Hematopoietic multipotent progenitor cell (in vitro differentiated cells): ENCODE data around the gene SLC6A7. TPM values are rescaled to one million over a fixed set of nuclear protein-coding genes. Genes with fewer than 3 reads are reported as not detected.
"Not testable (repeated sequence)": the region's sequence is repeated elsewhere in the genome, so short reads cannot be mapped to it uniquely, and the experiment has no call there.

ENCODE experiments used
- DNase-seq, 3 donors: peaks; one replicate each; pipeline ENCODE4 v3.0.0-alpha.2; 2011 to 2015; ENCODE audit warnings: low read depth in 2 of 3, low spot score in 2 of 3
- total RNA-seq: library from RNA; depleted of rRNA; stranded (reverse); fragments of >200 nt; gene quantifications from one replicate; pipeline ENCODE4 v1.2.3, GENCODE V29; 2012

Gene SLC6A7
- total RNA-seq, 1 donor, result under 0.01 TPM

DNA sequence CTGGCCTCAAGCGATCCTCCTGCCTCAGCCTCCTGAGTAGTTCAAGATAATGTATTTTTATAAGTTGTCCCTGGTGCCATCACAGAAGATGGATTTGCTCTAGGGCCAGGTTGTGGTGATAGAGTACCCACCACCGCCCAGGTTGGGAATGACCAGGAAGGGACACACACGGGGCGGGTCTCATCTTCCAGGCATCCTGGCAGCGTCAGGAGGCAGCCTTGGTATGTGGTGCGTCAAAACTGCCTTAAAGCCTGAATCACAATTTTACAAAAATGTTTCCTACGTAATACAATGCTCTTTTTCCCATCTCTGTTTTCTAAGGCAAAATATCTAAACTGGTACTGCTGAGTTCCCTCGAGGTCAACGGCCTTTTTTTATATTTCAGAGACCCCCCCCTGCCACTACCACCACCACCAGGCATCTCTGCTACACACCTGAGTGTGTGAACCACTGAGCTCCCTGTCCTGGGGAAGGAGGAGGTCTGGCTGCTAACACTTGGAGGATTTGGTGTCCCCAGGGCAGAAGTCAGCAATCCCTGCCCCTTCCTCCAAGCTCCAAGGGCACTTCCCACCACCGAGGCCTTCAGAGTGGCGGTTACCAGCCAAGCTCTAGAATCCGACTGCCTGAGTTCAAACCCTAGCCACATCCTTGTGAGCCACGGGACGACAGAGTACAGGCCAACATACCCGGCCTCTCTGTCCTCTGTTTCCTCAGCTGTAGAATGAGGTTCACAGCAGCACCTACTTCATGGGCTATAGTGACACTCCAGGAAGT, 47.3 kb downstream of the SLC6A7 start:
- no peak for DNase-seq

DNA sequence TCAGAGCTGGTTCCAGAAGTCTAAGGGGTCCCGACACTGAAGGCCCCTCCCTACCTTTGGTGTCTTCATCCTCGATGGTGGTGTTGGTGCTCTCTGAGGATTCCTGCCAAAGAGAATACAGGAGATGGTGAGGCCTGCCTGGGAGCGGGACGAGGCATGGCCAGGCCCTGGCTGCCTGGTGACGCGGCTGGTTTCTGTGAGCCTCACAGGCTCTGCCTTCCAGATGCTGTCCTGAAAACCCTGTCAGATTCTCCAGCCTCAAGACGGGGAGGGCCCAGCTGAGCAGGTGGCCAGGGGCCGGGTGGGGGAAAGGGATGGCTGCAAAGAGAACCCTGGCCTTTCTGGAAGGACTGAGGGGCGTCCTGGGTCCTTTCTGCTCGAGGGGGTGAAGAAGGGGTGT, 48.8 kb downstream of the SLC6A7 start:
- no peak for DNase-seq

DNA sequence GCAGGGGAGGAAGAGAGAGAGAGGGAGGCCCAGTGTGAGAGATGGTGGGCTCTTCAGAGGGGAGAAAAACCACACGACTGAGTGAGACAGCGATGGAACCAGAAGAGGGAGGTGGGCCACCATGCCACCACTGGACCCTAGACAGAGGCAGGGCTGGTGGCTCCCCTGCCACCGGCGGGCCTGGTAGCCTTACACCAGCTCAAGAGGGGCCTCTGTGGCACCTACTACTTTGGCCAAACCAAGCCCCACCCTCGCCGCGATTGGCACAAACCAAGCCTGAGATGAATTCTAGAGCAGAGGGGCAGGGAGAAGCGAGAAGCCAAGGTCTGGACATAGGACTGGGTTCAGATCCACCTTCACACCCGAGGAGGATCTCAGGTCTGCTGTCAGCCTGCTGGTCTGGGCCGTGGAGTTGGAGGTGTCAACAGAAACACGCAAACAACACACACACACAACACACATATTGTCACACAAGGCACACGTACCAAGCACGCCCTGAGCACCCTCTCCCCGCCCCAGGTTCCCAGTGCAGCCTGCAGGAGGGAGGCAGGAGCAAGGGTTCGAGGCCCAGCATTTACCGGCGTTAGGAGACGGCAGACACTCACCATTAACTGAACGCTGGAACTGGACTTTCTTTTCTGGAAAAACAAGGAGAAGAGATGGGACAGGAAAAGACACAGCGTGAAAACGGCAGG, 49.4 kb downstream of the SLC6A7 start:
- no peak for DNase-seq

DNA sequence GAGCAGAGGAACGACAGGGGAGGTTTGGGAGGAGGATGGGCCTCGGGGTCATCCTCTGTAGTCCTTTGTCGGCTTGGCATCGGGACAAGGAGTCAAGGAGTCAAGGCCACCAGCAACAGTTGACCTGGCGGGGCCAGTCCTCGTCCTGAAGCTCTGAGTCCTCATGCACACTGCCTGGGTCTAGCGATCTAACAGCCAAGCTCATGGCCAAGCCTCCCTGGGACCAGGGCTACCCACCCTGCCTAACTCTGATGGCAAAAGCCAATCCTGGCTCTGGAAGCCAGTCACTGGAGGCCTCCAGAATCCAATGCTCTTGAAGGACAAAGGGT, 49.9 kb downstream of the SLC6A7 start:
- no peak for DNase-seq

DNA sequence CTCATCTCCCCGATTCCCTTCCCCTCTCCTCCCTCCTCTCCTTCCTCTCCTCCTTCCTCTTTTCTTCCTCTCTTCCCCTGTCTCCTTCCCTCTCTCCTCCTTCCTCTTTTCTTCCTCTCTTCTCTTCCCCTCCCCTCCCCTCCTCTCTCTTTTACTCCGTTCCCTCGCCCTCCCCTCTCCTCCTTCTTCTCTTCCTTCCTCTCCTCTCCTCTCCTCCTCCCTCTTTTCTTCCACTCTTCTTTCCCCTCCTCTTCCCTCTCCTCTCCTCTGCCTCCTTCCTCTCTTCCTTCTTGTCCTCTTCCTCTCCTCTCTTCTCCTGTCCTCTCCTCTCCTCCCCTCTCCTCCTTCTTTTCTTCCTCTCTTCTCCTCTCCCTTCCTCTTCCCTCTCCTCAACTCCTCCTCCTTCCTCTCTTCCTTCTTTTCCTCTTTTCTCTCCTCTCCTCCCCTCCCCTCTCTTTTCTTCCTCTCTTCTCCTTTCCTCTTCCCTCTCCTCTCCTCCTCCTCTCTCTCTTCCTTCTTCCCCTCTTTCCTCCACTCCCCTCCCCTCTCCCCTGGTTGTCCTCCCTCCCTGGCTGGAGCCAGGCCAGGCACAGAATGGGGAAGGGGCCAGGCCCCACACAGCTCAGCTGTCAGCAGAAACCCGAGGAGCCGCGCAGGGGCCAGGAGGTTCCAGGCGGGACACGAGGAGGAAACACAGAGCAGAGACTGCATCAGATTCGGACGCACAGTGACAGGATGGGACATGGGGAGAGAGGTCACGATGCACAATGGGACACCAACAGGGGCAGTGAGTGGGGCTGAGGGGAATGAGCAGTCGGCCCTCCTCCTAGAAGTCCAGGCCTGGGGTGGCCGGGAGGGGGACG, 51.7 kb downstream of the SLC6A7 start:
- no peak for DNase-seq

DNA sequence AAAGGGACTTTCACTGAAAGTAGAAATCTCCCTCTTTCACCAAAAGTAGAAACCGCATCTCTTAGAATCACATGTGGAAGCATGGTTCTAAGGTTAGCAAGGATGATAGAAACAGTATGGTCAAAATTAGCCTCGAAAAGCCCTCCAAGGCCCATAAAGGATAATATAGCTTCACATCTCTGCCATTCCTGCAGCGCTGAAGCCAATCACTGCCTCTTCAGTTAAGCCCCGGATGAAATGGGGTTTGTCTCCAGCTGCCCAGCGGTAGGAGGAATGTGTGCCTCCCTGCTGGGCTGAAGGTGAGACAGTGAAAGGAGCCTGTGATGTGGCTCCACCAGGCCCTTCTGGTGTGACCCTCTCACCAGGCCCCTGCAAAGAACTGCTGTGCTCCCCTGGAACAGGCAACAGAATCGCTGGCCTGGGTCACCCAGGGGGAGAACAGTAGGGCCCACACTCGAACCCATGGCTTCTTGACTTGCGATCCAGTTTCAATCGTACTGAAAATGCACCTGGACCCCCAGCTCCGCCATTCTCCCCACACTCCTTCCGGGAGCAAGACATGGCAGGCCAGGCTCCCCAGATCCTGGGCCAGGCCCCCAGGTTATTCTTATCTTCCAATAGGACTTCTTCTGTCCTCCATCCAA, 52.5 kb downstream of the SLC6A7 start:
- no peak for DNase-seq

DNA sequence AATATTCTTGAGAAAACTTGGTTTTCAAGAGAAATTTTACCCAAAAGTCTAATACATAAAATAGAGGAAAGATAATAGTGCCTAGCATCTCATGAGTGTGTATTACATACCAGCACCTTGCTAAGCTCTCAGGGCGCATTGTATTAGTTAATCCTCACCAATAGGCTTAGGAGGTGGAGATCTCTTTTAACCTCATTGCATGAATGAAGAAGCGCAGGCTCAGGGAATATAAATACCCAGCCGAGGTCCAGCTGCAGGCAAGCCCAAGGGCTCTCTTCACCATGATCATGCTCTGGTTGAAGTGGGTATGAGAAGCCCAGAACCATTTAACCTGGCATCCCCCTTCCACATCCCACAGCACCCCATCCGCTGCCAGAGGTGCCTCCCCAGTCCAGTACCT, 53.7 kb downstream of the SLC6A7 start:
- DNase-seq, result no peak

DNA sequence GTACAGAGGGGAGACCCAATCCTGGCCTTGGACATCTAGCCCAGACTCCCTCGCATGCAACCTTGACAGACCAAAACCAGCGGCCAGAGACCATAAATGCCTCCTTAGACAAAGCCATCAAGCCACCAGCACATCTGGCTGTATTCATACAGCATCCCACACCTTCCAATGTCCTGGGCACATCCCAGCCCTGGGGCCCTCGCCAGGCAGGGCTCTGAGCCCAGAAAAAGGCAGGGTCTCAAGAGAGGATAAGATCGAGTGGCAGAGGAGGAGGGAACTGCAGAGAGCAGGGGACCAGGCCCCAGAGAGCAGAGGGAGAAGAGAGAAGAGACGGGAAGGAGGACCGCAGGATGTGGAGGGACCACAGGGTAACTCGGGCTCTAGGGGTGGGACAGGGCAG, 54.3 kb downstream of the SLC6A7 start:
- no peak for DNase-seq

DNA sequence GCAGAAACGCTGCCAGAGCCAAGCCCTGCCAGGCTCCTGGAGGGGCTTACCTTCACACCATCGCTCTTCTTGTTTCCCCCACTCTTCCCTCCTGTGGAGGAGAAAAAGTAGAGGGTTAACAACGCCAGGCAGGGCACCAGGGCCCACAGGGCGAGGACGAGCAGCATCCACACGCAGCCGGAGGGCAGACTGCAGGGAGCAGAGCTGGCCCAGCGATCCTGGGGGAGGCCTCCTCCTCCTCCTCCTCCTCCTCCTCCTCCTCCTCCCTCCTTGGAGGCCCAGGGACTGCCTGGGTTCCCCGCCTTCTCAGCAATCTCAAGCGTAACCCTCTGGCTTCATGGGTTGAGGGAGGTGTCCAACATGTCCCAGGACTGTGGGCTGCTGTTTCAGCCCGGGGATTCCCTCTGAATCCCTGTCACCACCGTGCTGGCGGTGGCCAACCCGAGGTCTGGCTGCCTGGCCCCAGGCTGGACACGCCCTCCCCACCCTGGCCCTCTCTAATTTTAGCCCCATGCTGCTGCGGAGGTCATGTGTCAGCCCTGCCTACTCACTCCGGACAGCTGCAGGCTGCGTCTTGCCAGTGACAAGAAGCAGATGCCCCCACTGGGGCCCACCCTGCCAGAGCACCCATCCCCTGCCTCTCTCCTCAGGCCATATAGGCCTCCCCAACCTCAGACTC, 55.4 kb downstream of the SLC6A7 start:
- DNase-seq, result no peak

DNA sequence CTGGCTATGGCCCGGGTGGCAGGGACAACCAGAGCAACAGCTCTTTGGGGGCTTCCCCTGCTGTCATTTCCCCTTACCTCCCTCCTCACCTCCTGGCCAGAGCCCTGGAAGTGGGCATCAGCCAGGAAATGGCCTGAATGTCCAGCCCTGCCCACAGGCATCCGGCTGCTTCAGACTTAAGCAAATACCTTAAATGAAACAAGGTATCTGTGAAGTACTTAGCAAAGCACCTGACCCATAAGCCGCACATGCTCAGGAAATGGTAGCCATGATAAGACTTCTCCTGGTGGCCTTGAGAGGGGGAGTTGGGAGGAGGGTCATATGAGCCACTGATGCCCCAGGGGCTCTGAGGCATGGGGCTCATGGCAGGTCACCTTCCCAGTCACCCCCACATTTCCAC, 55.9 kb downstream of the SLC6A7 start:
- DNase-seq, result no peak

DNA sequence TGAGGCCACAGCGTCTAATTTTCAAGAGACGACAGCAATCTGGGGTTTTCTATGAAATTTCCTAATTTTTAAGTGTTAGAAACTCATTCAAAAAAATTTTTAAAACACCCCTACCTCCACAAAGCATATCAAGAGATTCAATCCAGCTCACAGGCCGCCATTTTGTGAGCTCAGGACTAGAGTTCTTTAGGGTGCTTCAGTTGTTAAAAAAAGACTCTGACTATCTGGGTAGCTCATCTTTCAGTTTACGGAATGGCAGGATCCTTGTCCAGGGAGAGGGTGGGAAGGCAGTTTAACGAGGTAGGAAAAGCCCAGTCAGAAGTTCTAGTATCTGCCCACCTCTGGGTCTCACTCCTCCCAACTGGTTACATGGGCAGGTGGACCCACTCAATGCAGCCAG, 56.6 kb downstream of the SLC6A7 start:
- no peak for DNase-seq

DNA sequence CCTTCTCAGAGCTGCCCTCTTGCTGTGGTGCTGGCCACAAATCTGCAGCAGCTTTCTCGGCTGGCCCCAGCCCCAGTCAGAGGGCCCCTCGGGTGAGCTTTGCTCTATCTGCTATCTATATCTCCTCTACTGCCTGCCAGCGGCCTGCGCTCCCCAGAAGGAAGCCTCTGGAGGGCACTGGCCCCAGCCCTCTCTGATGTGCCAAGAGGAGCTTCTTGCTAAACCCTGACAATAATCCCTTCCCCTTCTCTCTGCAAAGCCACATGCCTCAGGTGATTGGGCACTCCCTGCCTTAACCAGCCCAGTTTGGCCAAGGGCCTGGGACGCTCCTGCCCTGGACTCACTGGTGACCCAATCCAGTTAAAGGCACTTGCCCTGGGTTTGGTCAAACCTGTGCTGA, 57.0 kb downstream of the SLC6A7 start:
- no peak for DNase-seq

DNA sequence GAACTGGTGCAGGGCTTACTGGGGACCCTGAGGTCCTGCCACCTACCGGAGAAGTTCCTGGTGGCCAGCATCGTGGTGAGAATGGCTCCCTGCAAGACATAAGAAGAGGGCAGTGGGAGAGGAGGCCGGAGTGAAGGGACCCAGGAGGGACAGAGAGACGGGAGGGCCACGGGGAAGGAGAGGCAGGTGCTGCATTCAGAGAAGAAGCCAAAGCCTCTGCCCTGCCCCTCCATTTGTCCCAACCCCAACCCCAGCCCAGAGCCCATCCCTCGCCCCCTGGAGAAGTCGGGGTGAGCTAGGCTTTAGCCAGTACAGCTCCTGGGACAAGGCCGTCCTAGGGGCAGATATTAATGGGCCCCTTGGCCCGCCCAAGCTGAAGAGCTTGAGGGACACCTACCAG, 57.9 kb downstream of the SLC6A7 start:
- no peak for DNase-seq

DNA sequence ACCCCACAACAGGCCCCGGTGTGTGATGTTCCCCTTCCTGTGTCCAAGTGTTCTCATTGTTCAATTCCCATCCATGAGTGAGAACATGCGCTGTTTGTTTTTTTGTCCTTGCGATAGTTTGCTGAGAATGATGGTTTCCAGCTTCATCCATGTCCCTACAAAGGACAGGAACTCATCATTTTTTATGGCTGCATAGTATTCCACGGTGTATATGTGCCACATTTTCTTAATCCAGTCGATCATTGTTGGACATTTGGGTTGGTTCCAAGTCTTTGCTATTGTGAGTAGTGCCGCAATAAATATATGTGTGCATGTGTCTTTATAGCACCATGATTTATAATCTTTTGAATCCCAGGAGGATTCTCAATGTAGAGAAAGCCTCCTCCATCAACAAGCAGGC, 58.6 kb downstream of the SLC6A7 start:
- DNase-seq, result not testable (repeated sequence)

DNA sequence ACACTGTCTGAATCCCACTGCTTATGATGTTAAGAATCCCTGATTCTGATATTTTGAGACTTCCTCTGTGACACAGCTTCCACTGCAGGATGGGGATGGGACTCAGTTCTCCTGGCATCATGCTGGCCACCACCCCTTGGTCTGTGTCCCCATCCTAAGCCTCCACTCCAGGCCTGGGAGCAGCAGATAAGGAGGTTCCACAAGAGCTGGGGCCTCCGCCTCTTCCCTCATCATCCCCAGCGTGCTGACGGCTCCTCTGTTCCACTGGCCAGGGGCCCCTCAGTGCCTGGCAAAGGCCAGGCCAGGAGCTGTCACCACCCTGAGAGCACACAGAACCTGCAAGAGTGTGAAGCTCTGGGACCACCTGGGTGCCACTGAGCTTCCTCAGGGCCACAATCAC, 59.1 kb downstream of the SLC6A7 start:
- no peak for DNase-seq

DNA sequence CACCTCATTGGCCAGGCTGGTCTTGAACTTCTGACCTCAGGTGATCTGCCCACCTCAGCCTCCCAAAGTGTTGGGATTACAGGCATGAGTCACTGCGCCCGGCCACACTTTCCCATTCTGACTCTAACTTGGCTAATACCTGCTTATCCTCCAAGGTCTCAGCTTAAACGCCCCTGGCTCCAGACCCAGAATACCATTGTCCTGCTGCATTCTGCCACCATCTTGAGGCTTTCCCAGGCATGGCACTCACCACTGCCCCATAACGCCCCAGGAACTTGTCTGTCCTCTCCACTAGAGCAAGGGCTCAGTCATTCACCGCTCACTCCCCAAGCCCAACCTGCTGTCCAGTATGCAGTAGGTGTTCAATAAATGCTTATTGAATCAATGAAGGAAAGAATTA, 59.9 kb downstream of the SLC6A7 start:
- DNase-seq, result no peak

DNA sequence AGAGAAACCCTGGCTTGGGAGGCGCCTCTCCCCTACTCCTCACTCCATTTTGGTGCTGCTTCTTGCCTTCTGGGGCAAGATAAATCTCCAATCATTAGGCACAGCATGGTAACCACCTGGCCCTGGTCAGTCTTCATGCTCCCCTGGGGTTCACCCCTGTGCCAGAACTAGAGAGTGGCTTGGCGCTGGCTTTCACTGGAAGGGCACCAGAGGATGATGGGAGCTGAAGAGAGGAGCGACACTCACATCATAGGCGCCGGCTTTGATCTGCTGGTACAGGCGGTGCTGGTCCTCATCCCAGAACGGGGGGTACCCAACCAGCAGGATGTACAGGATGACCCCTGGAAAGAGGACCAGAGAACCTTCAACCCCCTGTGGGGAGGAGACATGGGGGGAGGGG, 61.6 kb downstream of the SLC6A7 start:
- DNase-seq, result no peak

DNA sequence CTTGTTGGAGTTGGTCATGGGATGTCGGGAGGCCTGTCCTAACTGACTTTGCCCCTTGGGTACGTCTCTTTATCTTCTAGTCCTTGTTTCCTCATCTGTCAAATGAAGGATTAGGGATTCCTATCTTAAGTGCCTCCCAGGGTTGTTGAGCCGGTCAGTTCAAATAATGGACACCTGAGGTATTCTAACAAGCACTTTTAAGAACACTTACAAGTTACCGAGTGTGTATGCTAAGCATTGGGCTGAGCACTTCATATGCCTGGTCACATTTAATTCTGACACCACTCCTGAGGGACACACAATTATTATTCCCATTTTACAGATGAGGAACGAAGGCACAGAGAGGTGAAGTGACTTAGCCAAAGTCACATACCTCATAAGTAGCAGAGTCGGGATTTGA, 62.6 kb downstream of the SLC6A7 start:
- DNase-seq, result no peak

DNA sequence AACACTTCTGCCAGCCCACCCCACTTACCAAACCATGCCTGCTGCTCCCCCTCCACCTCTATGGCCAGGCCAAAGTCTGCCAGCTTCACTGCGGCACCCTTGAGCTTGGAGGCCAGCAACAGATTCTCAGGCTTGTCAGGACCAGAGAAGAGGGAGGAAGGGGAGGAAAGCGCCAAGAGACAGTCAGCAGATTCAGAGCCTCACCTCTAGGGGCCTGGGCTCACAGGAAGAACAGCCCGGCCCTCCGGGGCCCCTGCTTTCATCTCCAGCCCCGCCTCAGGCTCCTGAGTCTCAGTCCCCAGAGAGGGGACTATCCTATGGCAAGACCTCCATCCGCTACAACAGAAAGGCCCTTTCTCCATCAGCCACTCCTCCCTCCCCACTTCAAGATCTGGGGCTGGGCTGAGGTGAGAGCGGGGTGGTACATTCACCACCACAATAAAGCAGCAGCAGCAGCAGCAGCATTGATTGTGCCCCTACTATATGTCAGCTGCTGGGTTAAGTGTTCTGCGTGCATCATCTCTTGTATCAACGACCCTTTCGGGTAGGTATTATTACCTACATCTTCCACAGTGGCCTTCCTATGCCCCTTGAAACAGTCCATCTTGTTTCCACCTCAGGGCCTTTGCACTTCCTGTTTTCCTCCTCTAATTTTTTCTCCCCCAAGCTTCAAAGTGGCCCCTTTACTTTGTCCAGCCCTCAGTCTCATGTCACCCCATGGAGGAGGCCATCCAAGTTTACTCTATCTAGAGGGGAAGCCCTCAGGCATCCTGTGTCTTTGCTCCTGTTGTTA, 63.8 kb downstream of the SLC6A7 start:
- DNase-seq, result no peak

DNA sequence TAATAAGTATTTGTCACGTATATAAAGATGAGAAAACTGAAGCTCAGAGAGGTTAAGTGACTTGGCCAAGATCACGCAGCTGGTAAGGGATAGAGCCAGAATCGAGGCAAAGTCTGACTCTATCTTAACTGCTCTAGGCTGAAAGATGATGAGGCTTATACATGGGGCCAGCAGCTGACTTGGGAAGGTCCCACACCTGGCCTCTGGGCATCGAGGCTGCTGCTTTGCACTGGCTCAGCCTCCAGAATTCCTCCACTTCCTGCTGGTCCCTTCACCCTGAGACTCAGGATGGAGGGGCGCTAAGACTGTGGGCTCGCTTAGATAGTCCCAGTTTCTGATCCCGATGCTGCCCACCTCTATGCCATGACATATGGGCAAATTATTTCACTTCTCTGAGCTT, 64.5 kb downstream of the SLC6A7 start:
- no peak for DNase-seq
